Smooth muscle cell (in vitro differentiated cells): ENCODE data around the gene GRM4. TPM values are rescaled to one million over a fixed set of nuclear protein-coding genes. Genes with fewer than 3 reads are reported as not detected.

Experiments used
- DNase-seq: peaks from one replicate; lab custom pipeline; 2025; ENCODE audit not compliant: unreplicated experiment; lab: John Stamatoyannopoulos, UW
- H2AFZ ChIP-seq: fragments of 200-600 bp; sonication (generic); 2 replicates; pipeline ENCODE4 v1.6.0; 2016; ENCODE audit warnings: antibody characterized with exemption, low read depth, mild to moderate bottlenecking
- H3F3A ChIP-seq: fragments of 200-600 bp; sonication (generic); 2 replicates; pipeline ENCODE4 v1.6.0; 2017; ENCODE audit warnings: antibody characterized with exemption, low read depth
- H3K27ac ChIP-seq: fragments of 200-600 bp; sonication (generic); 2 replicates; pipeline ENCODE4 v1.5.1; 2016; ENCODE audit warnings: low read depth, mild to moderate bottlenecking
- H3K27me3 ChIP-seq: fragments of 200-600 bp; sonication (generic); 2 replicates; pipeline ENCODE4 v1.6.1; 2016; ENCODE audit warnings: low read depth, mild to moderate bottlenecking
- H3K36me3 ChIP-seq: fragments of 200-600 bp; sonication (generic); 2 replicates; pipeline ENCODE4 v1.5.1; 2016; ENCODE audit warnings: low read depth
- H3K4me1 ChIP-seq: fragments of 200-600 bp; sonication (generic); 2 replicates; pipeline ENCODE4 v1.5.1; 2016; ENCODE audit warnings: low read depth
- H3K4me2 ChIP-seq: fragments of 200-600 bp; sonication (generic); 2 replicates; pipeline ENCODE4 v1.6.0; 2016; ENCODE audit warnings: mild to moderate bottlenecking
- H3K4me3 ChIP-seq: fragments of 200-600 bp; sonication (generic); 2 replicates; pipeline ENCODE4 v1.5.1; 2016; ENCODE audit warnings: mild to moderate bottlenecking
- H3K79me2 ChIP-seq: fragments of 200-600 bp; sonication (generic); 2 replicates; pipeline ENCODE4 v1.6.0; 2016; ENCODE audit warnings: low read depth, mild to moderate bottlenecking
- H3K9ac ChIP-seq: fragments of 200-600 bp; sonication (generic); 2 replicates; pipeline ENCODE4 v1.6.0; 2016; ENCODE audit warnings: low read depth
- H3K9me3 ChIP-seq: fragments of 200-600 bp; sonication (generic); replicated peaks from 2 replicates; pipeline ENCODE4 v1.5.1; 2016; ENCODE audit warnings: low read depth
- H4K20me1 ChIP-seq: fragments of 200-600 bp; sonication (generic); 2 replicates; pipeline ENCODE4 v1.6.0; 2016; ENCODE audit warnings: low read depth
- CTCF ChIP-seq: fragments of 200-600 bp; sonication (generic); IDR thresholded peaks from 2 replicates; pipeline ENCODE4 v1.5.1; 2017; ENCODE audit warnings: borderline replicate concordance, mild to moderate bottlenecking, antibody characterized with exemption; ENCODE audit not compliant: insufficient read depth, poor library complexity, severe bottlenecking
- WGBS: methylation state at CpG from one replicate; pipeline ENCODE4 v1.1.7; 2016; ENCODE audit warnings: low lambda C conversion rate; 5-methylcytosine and 5-hydroxymethylcytosine counted together
- polyA plus RNA-seq: library from polyadenylated mRNA; unstranded; fragments of >200 nt; fragmentation: Nextera tagmentation; extraction: Ambion mirVana; gene quantifications from 2 replicates; pipeline ENCODE4 v1.2.1, GENCODE V29; 2016
- total RNA-seq: library from RNA; depleted of rRNA; stranded (reverse); fragments of >200 nt; gene quantifications from 2 replicates; pipeline ENCODE4 v1.2.3, GENCODE V29; 2014

Gene GRM4
- total and polyA plus RNA-seq, 2 experiments from 2014 or later = 0.21 TPM; not detected in 1

- peaks cover 7% of the 10 kb centered on the region for H3K27me3 ChIP-seq
- H3K4me1 ChIP-seq = peaks cover 7% of the 10 kb centered on the region
- no peaks in the 10 kb centered on the region for H3F3A ChIP-seq
- no peaks in the 10 kb centered on the region for H4K20me1 ChIP-seq
- H2AFZ ChIP-seq = no peak overlapping the region
- no peak overlapping the region for H3K4me2 ChIP-seq
- H3K9ac ChIP-seq = no peak overlapping the region
- no peak for TF ChIP-seq CTCF
- no peak overlapping the region for H3K27ac ChIP-seq
- H3K36me3 ChIP-seq = no peaks in the 10 kb centered on the region
- 87% methylated on average over 12 of the region's 12 CpGs for WGBS
- H3K9me3 ChIP-seq = no peaks in the 10 kb centered on the region
- DNase-seq = no peak
- no peaks in the 10 kb centered on the region for H3K79me2 ChIP-seq
- H3K4me3 ChIP-seq = no peak overlapping the region
Measured at GRCh38 chr6:33994472-33995308, 151.2 kb downstream of the GRM4 start.

GRCh38 chr6:33993653-33994471 lies 152.0 kb downstream of the GRM4 start:
- H2AFZ ChIP-seq = no peak overlapping the region

GRCh38 chr6:33993091-33993490 lies 152.8 kb downstream of the GRM4 start:
- no peak for TF ChIP-seq CTCF
- Histone ChIP-seq H2AFZ (no peak overlapping the region), H3K27me3 (peaks cover 7% of the 10 kb centered on the region), H3K4me3 (no peak overlapping the region), H3K79me2 (no peaks in the 10 kb centered on the region), H3F3A (no peaks in the 10 kb centered on the region), H3K4me1 (peaks cover 7% of the 10 kb centered on the region), H3K9ac (no peak overlapping the region), H3K4me2 (no peak overlapping the region), H4K20me1 (no peaks in the 10 kb centered on the region), H3K27ac (no peak overlapping the region), H3K9me3 (no peaks in the 10 kb centered on the region), H3K36me3 (no peaks in the 10 kb centered on the region)
- DNase-seq = no peak
- WGBS = 62% methylated on average over 11 of the region's 11 CpGs

More at GRCh38 chr6:33993653-33994471, 152.0 kb downstream of the GRM4 start:
- 72% methylated on average over 21 of the region's 21 CpGs for WGBS
- no peaks in the 10 kb centered on the region for H3K36me3 ChIP-seq
- H3K4me2 ChIP-seq = no peak overlapping the region
- H3K4me1 ChIP-seq = peaks cover 7% of the 10 kb centered on the region
- H3K9me3 ChIP-seq = no peaks in the 10 kb centered on the region
- H3K79me2 ChIP-seq = no peaks in the 10 kb centered on the region
- H3K27me3 ChIP-seq = peaks cover 7% of the 10 kb centered on the region
- TF ChIP-seq CTCF = no peak
- no peaks in the 10 kb centered on the region for H4K20me1 ChIP-seq
- no peak overlapping the region for H3K27ac ChIP-seq
- H3K4me3 ChIP-seq = no peak overlapping the region
- DNase-seq = no peak
- H3K9ac ChIP-seq = no peak overlapping the region
- H3F3A ChIP-seq = no peaks in the 10 kb centered on the region
